GM23338 (cell line): ENCODE data around the gene GADD45GIP1.

ENCODE experiments used
- CTCF ChIP-seq, 2 experiments: fragments of 200-600 bp in 1 of 2; sonication (generic) in 1 of 2; conservative IDR thresholded peaks; 2 replicates each; pipeline versions ENCODE4 v1.5.1 to v1.6.1; 2016 to 2017; ENCODE audit warnings: antibody characterized with exemption in 2 of 2, low read depth in 2 of 2, mild to moderate bottlenecking in 2 of 2, moderate library complexity in 1 of 2
- ETS1 ChIP-seq: IDR thresholded peaks from 2 replicates; pipeline ENCODE4 v1.6.1; 2016; ENCODE audit warnings: antibody characterized with exemption
- EZH2 ChIP-seq: fragments of 200-600 bp; sonication (generic); IDR thresholded peaks from one replicate; pipeline ENCODE4 v1.8.0; 2017; ENCODE audit warnings: antibody characterized with exemption, mild to moderate bottlenecking, low read depth; ENCODE audit not compliant: unreplicated experiment

- no peak for TF ChIP-seq CTCF (conservative IDR thresholded peaks at IDR 0.05; ENCODE audit: low read depth in 2 of 2)
- TF ChIP-seq ETS1, result no peak
- no peak for TF ChIP-seq EZH2
Observed at GRCh38 chr19:12912571-12912970, 44.5 kb downstream of the GADD45GIP1 start.
